ENCODE data around the gene PRKCE. TPM values are rescaled to one million over a fixed set of nuclear protein-coding genes. Genes with fewer than 3 reads are reported as not detected.

The PRKCE gene
- total and polyA plus RNA-seq, 7 donors = 3.0 to 22.8 (median 16.1) TPM

GRCh38 chr2:45643095-45643494, 8.4 kb upstream of the PRKCE start:
- 19 to 23% (median 22%) methylated on average over 11 of the region's 11 CpGs for WGBS, 3 donors
- H3K4me1 ChIP-seq = peaks cover 7% of the 10 kb centered on the region
- ATAC-seq = peak; percentile 23 to 40 (median 28)

GRCh38 chr2:45643543-45644542, 7.6 kb upstream of the PRKCE start:
- Histone ChIP-seq H3K4me1 (peaks cover 12% of the 10 kb centered on the region), H3K9me3 (no peaks in the 10 kb centered on the region), H3K4me3 (peak overlapping the region; percentile 75), H3K36me3 (ENCODE audit: insufficient read depth in 1 of 2, low read depth in 1 of 2) (no peaks in the 10 kb centered on the region), H3K27ac (no peak overlapping the region), H3K27me3 (ENCODE audit: insufficient read depth in 3 of 3, low read length in 2 of 3) (peaks cover 0 to 15% (median 0%) of the 10 kb centered on the region in 3 donors)
- TF ChIP-seq, protein P1, sequence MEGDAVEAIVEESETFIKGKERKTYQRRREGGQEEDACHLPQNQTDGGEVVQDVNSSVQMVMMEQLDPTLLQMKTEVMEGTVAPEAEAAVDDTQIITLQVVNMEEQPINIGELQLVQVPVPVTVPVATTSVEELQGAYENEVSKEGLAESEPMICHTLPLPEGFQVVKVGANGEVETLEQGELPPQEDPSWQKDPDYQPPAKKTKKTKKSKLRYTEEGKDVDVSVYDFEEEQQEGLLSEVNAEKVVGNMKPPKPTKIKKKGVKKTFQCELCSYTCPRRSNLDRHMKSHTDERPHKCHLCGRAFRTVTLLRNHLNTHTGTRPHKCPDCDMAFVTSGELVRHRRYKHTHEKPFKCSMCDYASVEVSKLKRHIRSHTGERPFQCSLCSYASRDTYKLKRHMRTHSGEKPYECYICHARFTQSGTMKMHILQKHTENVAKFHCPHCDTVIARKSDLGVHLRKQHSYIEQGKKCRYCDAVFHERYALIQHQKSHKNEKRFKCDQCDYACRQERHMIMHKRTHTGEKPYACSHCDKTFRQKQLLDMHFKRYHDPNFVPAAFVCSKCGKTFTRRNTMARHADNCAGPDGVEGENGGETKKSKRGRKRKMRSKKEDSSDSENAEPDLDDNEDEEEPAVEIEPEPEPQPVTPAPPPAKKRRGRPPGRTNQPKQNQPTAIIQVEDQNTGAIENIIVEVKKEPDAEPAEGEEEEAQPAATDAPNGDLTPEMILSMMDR (IDR thresholded peaks at IDR 0.05) = peak; percentile 98
- WGBS, 3 donors = 13% methylated on average over 48 to 49 of the region's 49 CpGs
- ATAC-seq (peak; percentile 97 to 99 (median 98)), DNase-seq (peak; percentile 75 to 82)
- intact Hi-C loops (cut with DNase I) = loop anchor here (1.0 to 2.0 kb wide), 5 partner anchors 71 to 293 kb away; no protein-coding TSS in a partner anchor

More at GRCh38 chr2:45643095-45643494, 8.4 kb upstream of the PRKCE start:
- Histone ChIP-seq H3K36me3 (ENCODE audit: insufficient read depth in 1 of 2, low read depth in 1 of 2) (no peaks in the 10 kb centered on the region), H3K27ac (no peak overlapping the region), H3K9me3 (no peaks in the 10 kb centered on the region), H3K27me3 (ENCODE audit: insufficient read depth in 3 of 3, low read length in 2 of 3) (peaks cover 0 to 19% (median 0%) of the 10 kb centered on the region in 3 donors), H3K4me3 (peak overlapping the region; percentile 75)
- intact Hi-C loops (cut with DNase I) = loop anchor here (1.0 to 2.0 kb wide), 5 partner anchors 72 to 294 kb away; no protein-coding TSS in a partner anchor
- DNase-seq = no peak
- TF ChIP-seq, protein P1 (IDR thresholded peaks at IDR 0.05) = no peak

DNA sequence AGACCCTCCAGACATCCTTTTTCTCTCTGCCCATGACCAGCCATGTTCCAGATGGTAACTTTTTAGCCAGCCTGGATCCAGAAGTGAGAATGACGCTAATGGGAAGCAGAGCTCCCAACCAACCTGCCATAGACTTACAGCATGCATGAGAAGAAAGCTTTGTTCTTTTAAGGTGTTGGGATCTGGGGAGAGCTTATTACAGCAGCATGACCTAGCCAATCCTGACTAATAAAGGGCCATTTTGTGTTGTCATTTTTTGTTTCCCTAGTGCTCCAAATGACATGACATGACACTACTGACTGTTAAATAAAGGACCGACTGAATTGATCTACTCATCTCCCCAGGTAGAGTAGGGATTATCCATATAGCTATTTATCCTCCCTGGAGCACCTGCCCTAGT, 5.2 kb upstream of the PRKCE start:
- no peak for ATAC-seq

DNA sequence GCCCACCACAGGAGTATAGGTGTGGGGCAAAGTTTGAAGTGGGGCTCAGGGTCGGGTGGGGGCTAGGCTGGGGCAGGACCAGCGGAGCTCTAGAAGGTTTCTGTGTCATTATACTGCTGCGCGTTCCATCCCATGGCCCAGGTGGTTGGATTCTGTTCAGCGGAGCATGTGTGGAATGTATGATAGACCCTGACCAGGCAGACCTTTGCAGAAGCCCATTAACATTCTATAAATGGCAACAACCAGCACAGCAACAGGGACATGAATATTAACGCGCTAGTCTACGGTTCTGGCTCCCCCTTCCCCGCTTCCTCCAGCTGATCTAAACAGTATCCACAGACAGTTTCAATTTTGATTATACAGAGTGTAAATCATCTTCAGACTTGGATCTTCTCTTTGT, 4.1 kb upstream of the PRKCE start:
- no peaks in the 10 kb centered on the region for H3K36me3 ChIP-seq (ENCODE audit: insufficient read depth in 1 of 2, low read depth in 1 of 2)
- no peak for ATAC-seq
- H3K9me3 ChIP-seq = no peaks in the 10 kb centered on the region
- H3K4me1 ChIP-seq = peaks cover 21% of the 10 kb centered on the region
- no peak overlapping the region for H3K27ac ChIP-seq
- WGBS, 3 donors = 75 to 82% (median 80%) methylated on average over 9 of the region's 9 CpGs
- H3K4me3 ChIP-seq = no peak overlapping the region
- no peak for DNase-seq
- H3K27me3 ChIP-seq (ENCODE audit: insufficient read depth in 3 of 3, low read length in 2 of 3) = peaks cover 0 to 8% (median 0%) of the 10 kb centered on the region in 3 donors
- TF ChIP-seq, protein P1 (IDR thresholded peaks at IDR 0.05) = no peak
- intact Hi-C loops (cut with DNase I) = no loop called here

More for the DNA sequence above, 5.2 kb upstream of the PRKCE start:
- Histone ChIP-seq H3K4me1 (peaks cover 21% of the 10 kb centered on the region), H3K4me3 (no peak overlapping the region), H3K27ac (no peak overlapping the region), H3K27me3 (ENCODE audit: insufficient read depth in 3 of 3, low read length in 2 of 3) (peaks cover 0 to 9% (median 0%) of the 10 kb centered on the region in 3 donors), H3K9me3 (no peaks in the 10 kb centered on the region), H3K36me3 (ENCODE audit: insufficient read depth in 1 of 2, low read depth in 1 of 2) (no peaks in the 10 kb centered on the region)
- intact Hi-C loops (cut with DNase I) = no loop called here
- TF ChIP-seq, protein P1 (IDR thresholded peaks at IDR 0.05) = no peak
- DNase-seq = no peak
- 94 to 96% (median 96%) methylated on average over 2 of the region's 2 CpGs for WGBS, 3 donors

Data from psoas muscle (tissue), 8 donors.